ENCODE data around the gene SIRPB1. TPM values are rescaled to one million over a fixed set of nuclear protein-coding genes. Genes with fewer than 3 reads are reported as not detected.
"Not testable (repeated sequence)": the region's sequence is repeated elsewhere in the genome, so short reads cannot be mapped to it uniquely, and the experiment has no call there.

The SIRPB1 gene
- total RNA-seq, 1 donor from 2014 or later = 0.96 TPM

DNA sequence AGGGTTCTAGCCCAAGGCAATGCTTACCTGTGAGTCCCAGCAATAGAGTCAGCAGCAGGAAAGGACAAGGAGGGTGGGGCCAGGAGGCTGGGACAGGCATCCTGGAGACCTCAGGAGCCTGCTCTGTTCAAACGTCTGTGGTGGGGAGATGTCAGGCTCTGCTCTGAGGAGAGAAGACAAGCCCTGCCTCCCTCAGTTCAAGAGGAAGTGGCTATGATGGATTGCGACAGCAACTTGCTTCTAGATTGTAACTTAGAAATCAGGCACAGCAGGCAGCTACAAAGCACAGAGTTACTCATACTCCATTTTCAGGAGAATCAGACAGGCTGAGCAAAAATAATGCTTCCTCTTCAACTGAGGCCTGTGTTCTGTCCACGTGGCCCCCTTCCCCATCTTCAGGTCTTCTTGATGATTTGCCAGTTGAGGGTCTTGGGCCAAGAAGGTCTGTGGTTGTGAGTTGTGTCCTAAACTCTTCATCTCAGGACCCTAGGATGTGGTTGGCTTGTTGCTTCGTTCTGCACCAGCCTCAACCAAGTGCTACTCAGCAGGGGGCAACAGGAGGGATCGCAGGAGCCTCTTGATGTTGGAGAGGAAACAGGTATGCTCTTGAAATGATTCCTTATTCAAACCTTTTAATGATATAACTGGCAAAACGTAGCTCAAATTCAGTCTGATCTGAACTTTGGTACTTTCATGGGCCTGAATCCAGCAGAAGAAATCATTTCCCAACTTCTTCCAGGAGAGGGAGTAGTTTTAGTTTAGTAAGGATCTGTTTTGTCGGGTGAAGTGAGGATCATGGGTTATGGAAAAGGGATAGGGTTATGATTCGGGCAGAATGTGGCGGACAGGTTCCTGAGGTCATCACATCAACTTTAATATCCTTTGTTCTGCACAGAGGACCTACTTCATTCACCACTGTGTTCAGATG lies 31.0 kb downstream of the SIRPB1 start:
- H3K4me1 Mint-ChIP-seq (ENCODE audit: low read depth) = no peaks in the 10 kb centered on the region
- no peaks in the 10 kb centered on the region for H3K9me3 Mint-ChIP-seq (ENCODE audit: low read depth)
- H3K4me3 Mint-ChIP-seq (ENCODE audit: low read depth) = no peak overlapping the region
- no peak for DNase-seq (ENCODE audit: low spot score, unreplicated experiment)
- no peak overlapping the region for H3K27ac Mint-ChIP-seq
- TF ChIP-seq, protein P1, sequence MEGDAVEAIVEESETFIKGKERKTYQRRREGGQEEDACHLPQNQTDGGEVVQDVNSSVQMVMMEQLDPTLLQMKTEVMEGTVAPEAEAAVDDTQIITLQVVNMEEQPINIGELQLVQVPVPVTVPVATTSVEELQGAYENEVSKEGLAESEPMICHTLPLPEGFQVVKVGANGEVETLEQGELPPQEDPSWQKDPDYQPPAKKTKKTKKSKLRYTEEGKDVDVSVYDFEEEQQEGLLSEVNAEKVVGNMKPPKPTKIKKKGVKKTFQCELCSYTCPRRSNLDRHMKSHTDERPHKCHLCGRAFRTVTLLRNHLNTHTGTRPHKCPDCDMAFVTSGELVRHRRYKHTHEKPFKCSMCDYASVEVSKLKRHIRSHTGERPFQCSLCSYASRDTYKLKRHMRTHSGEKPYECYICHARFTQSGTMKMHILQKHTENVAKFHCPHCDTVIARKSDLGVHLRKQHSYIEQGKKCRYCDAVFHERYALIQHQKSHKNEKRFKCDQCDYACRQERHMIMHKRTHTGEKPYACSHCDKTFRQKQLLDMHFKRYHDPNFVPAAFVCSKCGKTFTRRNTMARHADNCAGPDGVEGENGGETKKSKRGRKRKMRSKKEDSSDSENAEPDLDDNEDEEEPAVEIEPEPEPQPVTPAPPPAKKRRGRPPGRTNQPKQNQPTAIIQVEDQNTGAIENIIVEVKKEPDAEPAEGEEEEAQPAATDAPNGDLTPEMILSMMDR (IDR thresholded peaks at IDR 0.05; ENCODE audit: unreplicated experiment) = no peak
- no peaks in the 10 kb centered on the region for H3K27me3 Mint-ChIP-seq
- no peaks in the 10 kb centered on the region for H3K36me3 Mint-ChIP-seq (ENCODE audit: insufficient read depth)

DNA sequence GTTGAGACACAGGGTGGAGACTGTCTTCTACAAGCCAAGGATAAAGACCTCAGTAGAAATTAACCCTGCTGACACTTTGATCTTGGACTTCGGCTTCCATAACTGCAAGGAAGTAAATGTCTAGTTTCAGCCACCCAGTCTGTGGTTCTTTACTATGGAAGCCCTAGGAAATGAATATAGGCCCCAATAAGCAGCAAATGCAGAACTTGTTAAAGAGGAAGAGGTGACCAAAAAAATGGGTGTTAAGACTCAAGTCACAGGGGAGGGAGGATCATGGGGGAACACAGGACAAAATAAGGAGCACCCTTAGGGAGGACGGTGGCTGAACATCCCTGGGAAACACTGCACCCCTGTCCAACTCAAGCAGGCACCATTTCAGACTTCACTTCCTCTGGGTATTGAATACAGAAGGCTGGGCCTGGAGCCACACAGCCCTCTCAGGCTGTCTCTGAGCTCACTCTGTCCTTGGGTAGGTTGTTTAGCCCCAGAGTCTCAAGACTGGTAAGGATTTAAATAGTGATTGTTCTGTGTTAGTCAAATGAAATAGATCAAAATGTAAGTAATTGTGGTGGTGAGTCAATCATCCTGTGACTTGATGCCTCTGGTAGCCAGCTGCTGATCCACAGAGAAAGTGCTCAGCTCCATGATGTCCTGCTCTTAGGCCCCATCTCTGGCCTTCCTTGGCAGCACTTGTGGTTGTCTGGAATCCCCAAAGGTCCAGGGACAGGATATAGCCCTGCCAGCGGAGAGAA lies 31.9 kb downstream of the SIRPB1 start:
- H3K27me3 Mint-ChIP-seq = no peaks in the 10 kb centered on the region
- TF ChIP-seq, protein P1 (IDR thresholded peaks at IDR 0.05; ENCODE audit: unreplicated experiment) = no peak

DNA sequence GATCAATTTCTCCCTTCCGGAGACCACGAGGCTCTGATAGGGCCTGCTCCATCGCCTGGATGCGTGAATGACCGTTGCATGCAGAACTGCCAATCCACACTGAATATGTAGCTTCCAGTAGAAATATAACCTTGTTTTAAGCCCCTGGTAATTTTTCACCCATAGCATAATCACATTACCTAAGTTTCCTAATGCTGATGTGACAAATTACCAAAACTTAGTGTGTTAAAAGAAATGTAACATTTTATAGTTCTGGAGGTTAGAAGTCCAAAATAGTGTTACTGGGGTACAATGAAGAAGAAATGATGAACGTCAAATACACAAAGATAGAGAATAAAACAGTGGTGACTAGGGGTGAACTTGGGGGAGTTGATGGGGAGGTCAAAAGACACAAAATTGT lies 40.3 kb downstream of the SIRPB1 start:
- DNase-seq (ENCODE audit: low spot score, unreplicated experiment) = no peak
- Mint-ChIP-seq H3K4me3 (ENCODE audit: low read depth) (no peak overlapping the region), H3K9me3 (ENCODE audit: low read depth) (no peaks in the 10 kb centered on the region), H3K36me3 (ENCODE audit: insufficient read depth) (no peaks in the 10 kb centered on the region), H3K27me3 (no peaks in the 10 kb centered on the region), H3K4me1 (ENCODE audit: low read depth) (no peaks in the 10 kb centered on the region), H3K27ac (no peak overlapping the region)
- TF ChIP-seq, protein P1 (IDR thresholded peaks at IDR 0.05; ENCODE audit: unreplicated experiment) = no peak

More for the DNA sequence above, 31.9 kb downstream of the SIRPB1 start:
- Mint-ChIP-seq H3K9me3 (ENCODE audit: low read depth) (no peaks in the 10 kb centered on the region), H3K4me3 (ENCODE audit: low read depth) (no peak overlapping the region), H3K27ac (no peak overlapping the region), H3K36me3 (ENCODE audit: insufficient read depth) (no peaks in the 10 kb centered on the region), H3K4me1 (ENCODE audit: low read depth) (no peaks in the 10 kb centered on the region)
- no peak for DNase-seq (ENCODE audit: low spot score, unreplicated experiment)

DNA sequence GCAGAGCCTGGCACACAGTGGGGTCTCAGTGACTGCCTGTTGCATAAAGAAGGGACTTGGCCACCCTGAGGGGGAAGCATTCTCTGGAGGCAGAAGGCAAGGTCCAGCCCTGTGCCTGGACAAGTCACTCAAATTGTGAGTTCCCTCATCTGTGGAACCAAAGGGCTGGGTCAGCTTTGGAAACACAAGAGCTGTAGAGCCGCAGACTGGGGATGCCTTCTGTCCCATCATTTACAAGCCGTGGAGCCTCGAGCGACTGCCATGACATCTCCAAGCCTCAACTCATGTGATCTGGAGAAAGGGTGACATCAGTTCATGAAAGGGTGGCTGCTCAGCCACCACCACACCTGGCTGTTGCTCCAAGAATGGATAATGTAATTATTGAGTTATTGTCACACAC lies 41.9 kb downstream of the SIRPB1 start:
- H3K4me3 Mint-ChIP-seq (ENCODE audit: low read depth) = no peak overlapping the region
- no peak for DNase-seq (ENCODE audit: low spot score, unreplicated experiment)
- no peaks in the 10 kb centered on the region for H3K27me3 Mint-ChIP-seq
- no peak overlapping the region for H3K27ac Mint-ChIP-seq
- no peaks in the 10 kb centered on the region for H3K36me3 Mint-ChIP-seq (ENCODE audit: insufficient read depth)
- TF ChIP-seq, protein P1 (IDR thresholded peaks at IDR 0.05; ENCODE audit: unreplicated experiment) = no peak
- H3K4me1 Mint-ChIP-seq (ENCODE audit: low read depth) = no peaks in the 10 kb centered on the region
- H3K9me3 Mint-ChIP-seq (ENCODE audit: low read depth) = no peaks in the 10 kb centered on the region

DNA sequence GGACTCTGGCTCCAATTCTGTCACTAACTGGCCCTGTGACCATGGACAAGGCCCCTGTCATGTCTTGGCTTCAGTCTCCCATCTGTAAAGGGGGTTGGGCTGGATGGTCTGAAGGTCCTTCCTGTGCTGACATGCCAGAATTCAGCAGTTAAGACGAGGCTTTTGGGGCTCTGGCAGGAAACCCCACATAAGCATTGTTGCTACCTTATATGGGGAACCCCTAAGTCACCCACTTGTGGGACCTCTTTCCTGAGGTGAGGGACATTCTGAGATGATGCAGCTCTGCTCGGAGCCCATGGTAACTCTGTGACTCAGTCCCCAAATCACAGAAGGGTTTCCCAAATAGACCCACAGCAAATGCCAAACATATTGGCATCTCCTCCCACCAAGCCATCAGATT lies 42.5 kb downstream of the SIRPB1 start:
- not testable (repeated sequence) for DNase-seq (ENCODE audit: low spot score, unreplicated experiment); H3K27me3 Mint-ChIP-seq; H3K9me3 Mint-ChIP-seq (ENCODE audit: low read depth); H3K27ac Mint-ChIP-seq; H3K36me3 Mint-ChIP-seq (ENCODE audit: insufficient read depth); H3K4me1 Mint-ChIP-seq (ENCODE audit: low read depth); H3K4me3 Mint-ChIP-seq (ENCODE audit: low read depth)

Measured in progenitor cell of endocrine pancreas (in vitro differentiated cells).